Endothelial cell of umbilical vein (primary cell): ENCODE results near the gene MPZL2. TPM values are rescaled to one million over a fixed set of nuclear protein-coding genes. Genes with fewer than 3 reads are reported as not detected.
A peak's percentile ranks its signal among the peaks of the same experiment; 100 is the strongest.

Experiments used
- BruUV-seq: library from RNA; stranded (reverse); fragments of 400-500 nt; replicated peaks from 2 replicates; lab custom pipeline; 2021; lab: Mats Ljungman, UMichigan
- CTCF ChIA-PET: fragments of 300-600, 350-600 bp; sonication (Branson Sonifier 250); formaldehyde crosslinking; loops from one replicate; lab custom pipeline; 2021; ENCODE audit warnings: antibody characterized with exemption, inconsistent platforms; lab: Charles Lee
- POLR2A ChIA-PET: fragments of 300-600, 350-600 bp; sonication (Branson Sonifier 250); formaldehyde crosslinking; loops from one replicate; lab custom pipeline; 2021; ENCODE audit warnings: antibody characterized with exemption, inconsistent platforms; lab: Charles Lee
- DNase-seq: peaks from one replicate; pipeline ENCODE4 v3.0.0-alpha.2; 2011; ENCODE audit warnings: low read depth, low spot score
- FAIRE-seq: peaks from 2 replicates; lab custom pipeline; 2011; peaks lifted over from hg19 to GRCh38; lab: Jason Lieb, UNC
- H2AFZ ChIP-seq: 2 replicates; pipeline ENCODE4 v1.6.0; 2012; ENCODE audit warnings: low read depth, low read length, control low read depth, inconsistent platforms
- H3K27ac ChIP-seq: 2 replicates; pipeline ENCODE4 v1.5.1; 2011; ENCODE audit warnings: low read depth, mild to moderate bottlenecking, control low read depth, low read length, moderate library complexity; ENCODE audit not compliant: insufficient read depth
- H3K27me3 ChIP-seq, 2 experiments: 2 replicates each; pipeline versions ENCODE4 v1.6.0 to v1.6.1; 2011; ENCODE audit warnings: low read length in 2 of 2, mixed read lengths in 1 of 2; ENCODE audit not compliant: control insufficient read depth in 2 of 2, insufficient read depth in 2 of 2
- H3K36me3 ChIP-seq, 2 experiments: 2 replicates in 1 of 2; 3 replicates in 1 of 2; pipeline ENCODE4 v1.5.1; 2011; ENCODE audit warnings: low read length in 2 of 2, mild to moderate bottlenecking in 1 of 2, moderate library complexity in 1 of 2; ENCODE audit not compliant: control insufficient read depth in 2 of 2, insufficient read depth in 2 of 2; ENCODE audit errors: extremely low read depth in 1 of 2
- H3K4me1 ChIP-seq: 3 replicates; pipeline ENCODE4 v1.5.1; 2011; ENCODE audit warnings: mild to moderate bottlenecking, low read length; ENCODE audit not compliant: control insufficient read depth, insufficient read depth; ENCODE audit errors: extremely low read depth
- H3K4me2 ChIP-seq: 2 replicates; pipeline ENCODE4 v1.6.1; 2011; ENCODE audit warnings: low read length, control low read depth, mixed read lengths; ENCODE audit not compliant: insufficient read depth
- H3K4me3 ChIP-seq, 3 experiments: fragments of 200-600 bp in 1 of 3; sonication (generic), shearing (Covaris generic) in 1 of 3; replicated peaks in 1 of 3; 2 replicates each; pipeline ENCODE4 v1.5.1; 2011 to 2016; ENCODE audit warnings: control low read depth in 3 of 3, low read length in 3 of 3, mild to moderate bottlenecking in 2 of 3, inconsistent platforms in 1 of 3, low read depth in 1 of 3, moderate library complexity in 1 of 3; ENCODE audit not compliant: insufficient read depth in 1 of 3
- H3K79me2 ChIP-seq: 2 replicates; pipeline ENCODE4 v1.6.0; 2012; ENCODE audit warnings: low read length, inconsistent platforms; ENCODE audit not compliant: control insufficient read depth, insufficient read depth
- H3K9ac ChIP-seq: replicated peaks from 2 replicates; pipeline ENCODE3; 2011; ENCODE audit warnings: low read length, control low read depth; ENCODE audit not compliant: insufficient read depth; ENCODE audit errors: extremely low read depth
- H3K9me1 ChIP-seq: replicated peaks from 3 replicates; pipeline ENCODE4 v1.6.0; 2011; ENCODE audit warnings: mild to moderate bottlenecking, low read length; ENCODE audit not compliant: control insufficient read depth, insufficient read depth; ENCODE audit errors: extremely low read depth
- H3K9me3 ChIP-seq: replicated peaks from 2 replicates; pipeline ENCODE4 v1.5.1; 2012; ENCODE audit warnings: low read length, inconsistent platforms; ENCODE audit not compliant: control insufficient read depth, insufficient read depth
- H4K20me1 ChIP-seq: replicated peaks from 2 replicates; pipeline ENCODE3; 2011; ENCODE audit warnings: mild to moderate bottlenecking, low read length; ENCODE audit not compliant: control insufficient read depth, insufficient read depth; ENCODE audit errors: extremely low read depth
- FOS ChIP-seq: IDR thresholded peaks from 2 replicates; pipeline ENCODE4 v1.6.1; 2011; ENCODE audit warnings: mild to moderate bottlenecking, low read length, moderate library complexity, borderline replicate concordance; ENCODE audit not compliant: insufficient read depth
- JUN ChIP-seq: IDR thresholded peaks from 2 replicates; pipeline ENCODE4 v1.6.1; 2011; ENCODE audit warnings: borderline replicate concordance, low read depth; ENCODE audit not compliant: insufficient read length, insufficient read depth
- MYC ChIP-seq: IDR thresholded peaks from one replicate; pipeline ENCODE4 v1.6.1; 2011; ENCODE audit warnings: mild to moderate bottlenecking, low read depth, low read length
- POLR2AphosphoS5 ChIP-seq: IDR thresholded peaks from 2 replicates; pipeline ENCODE4 v1.6.1; 2012; ENCODE audit warnings: low read depth, mild to moderate bottlenecking, control low read depth, low read length, moderate library complexity; ENCODE audit not compliant: insufficient read depth
- dilution Hi-C: fragments of 300-500 bp; cut with MboI; formaldehyde crosslinking; loops from one replicate; pipeline ENCODE4 v1.15.0; 2019; ENCODE audit warnings: low sequenced_read_pairs; ENCODE audit not compliant: extremely low pct_ligation_motif_present
- intact Hi-C: fragments of 100-400 bp; cut with micrococcal nuclease; formaldehyde crosslinking; loops from one replicate; pipeline ENCODE4 v1.10.0; 2022
- polyA plus RNA-seq, 4 experiments: library from polyadenylated mRNA; depleted of rRNA in 3 of 4; stranded (reverse) in 3 of 4; unstranded in 1 of 4; fragments of >200 nt; gene quantifications; 2 replicates each; pipeline versions ENCODE4 v1.2.1 to v1.2.3, GENCODE V29; 2011 to 2012; ENCODE audit warnings: missing spikeins in 1 of 4
- total RNA-seq: library from RNA; stranded (reverse); gene quantifications from 2 replicates; pipeline ENCODE4 v1.2.3, GENCODE V29; 2021

Gene MPZL2
- total and polyA plus RNA-seq, 2 donors (not counting 3 experiments of a cell fraction or from before 2014, with no cell fraction given), result 21.0 to 49.5 TPM

GRCh38 chr11:118233377-118233776 is 30.7 kb downstream of the MPZL2 start:
- FAIRE-seq (no peak), DNase-seq (no peak)
- ChIA-PET CTCF (interaction anchor here (1.0 kb wide), 2 partner anchors 35 to 62 kb away, joined by 3 to 4 read pairs; no protein-coding TSS in a partner anchor), POLR2A (no interaction called here)
- H3K79me2 ChIP-seq, result no peaks in the 10 kb centered on the region
- H3K27me3 ChIP-seq, result no peaks in the 10 kb centered on the region
- dilution Hi-C loops (no loop called here), intact Hi-C loops (no loop called here)
- H3K9me3 ChIP-seq, result no peaks in the 10 kb centered on the region
- no peak overlapping the region for H3K9ac ChIP-seq
- peaks cover 22% of the 10 kb centered on the region for H3K4me1 ChIP-seq
- no peak overlapping the region for H3K4me3 ChIP-seq
- no peaks in the 10 kb centered on the region for H4K20me1 ChIP-seq
- no peaks in the 10 kb centered on the region for H3K9me1 ChIP-seq
- BruUV-seq, result no TSS peak
- H3K4me2 ChIP-seq, result no peak overlapping the region
- peaks cover 0 to 1% of the 10 kb centered on the region in 2 experiments for H3K36me3 ChIP-seq
- H2AFZ ChIP-seq, result no peak overlapping the region
- no peak for TF ChIP-seq MYC
- TF ChIP-seq FOS, result no peak
- TF ChIP-seq JUN, result no peak
- H3K27ac ChIP-seq, result no peak overlapping the region

GRCh38 chr11:118232659-118233058 is 31.4 kb downstream of the MPZL2 start:
- Histone ChIP-seq H3K9me3 (no peaks in the 10 kb centered on the region), H2AFZ (no peak overlapping the region), H3K9ac (no peak overlapping the region), H4K20me1 (no peaks in the 10 kb centered on the region), H3K27me3 (no peaks in the 10 kb centered on the region), H3K4me2 (no peak overlapping the region), H3K4me1 (peaks cover 27% of the 10 kb centered on the region), H3K4me3 (no peak overlapping the region), H3K36me3 (peaks cover 0 to 1% of the 10 kb centered on the region in 2 experiments), H3K27ac (no peak overlapping the region), H3K9me1 (no peaks in the 10 kb centered on the region), H3K79me2 (no peaks in the 10 kb centered on the region)
- no TSS peak for BruUV-seq
- intact Hi-C loops (no loop called here), dilution Hi-C loops (no loop called here)
- DNase-seq, result no peak
- FAIRE-seq, result peak; percentile 46
- POLR2A ChIA-PET, result no interaction called here
- CTCF ChIA-PET, result interaction anchor here (1.0 to 1.5 kb wide), 3 partner anchors 33 to 63 kb away, joined by 3 to 4 read pairs (median 4); no protein-coding TSS in a partner anchor
- TF ChIP-seq FOS (peak; percentile 15), POLR2AphosphoS5 (no peak)
